HEK293 (cell line): ENCODE measurements around the gene RNF39.

Experiments
- EGR2 ChIP-seq: fragments of 450-650 bp; formaldehyde crosslinking; IDR thresholded peaks from 2 replicates; pipeline ENCODE4 v1.5.1; 2016; ENCODE audit warnings: low read depth, missing biosample characterization, missing genetic modification characterization
- HOXA7 ChIP-seq: sonication (generic); formaldehyde crosslinking; IDR thresholded peaks from 2 replicates; pipeline ENCODE4 v1.8.1; 2022; ENCODE audit warnings: missing genetic modification reagents, borderline replicate concordance
- IKZF3 ChIP-seq: fragments of 450-650 bp; IDR thresholded peaks from 2 replicates; pipeline ENCODE4 v1.5.0; 2018; ENCODE audit warnings: missing biosample characterization, mild to moderate bottlenecking, missing genetic modification characterization, moderate library complexity
- KLF9 ChIP-seq: fragments of 450-650 bp; formaldehyde crosslinking; IDR thresholded peaks from 2 replicates; pipeline ENCODE4 v1.5.1; 2016; ENCODE audit warnings: missing biosample characterization, missing genetic modification characterization, low read depth
- OSR2 ChIP-seq: fragments of 450-650 bp; formaldehyde crosslinking; IDR thresholded peaks from 2 replicates; pipeline ENCODE4 v1.5.1; 2016; ENCODE audit warnings: missing biosample characterization, missing genetic modification characterization
- SCRT2 ChIP-seq: fragments of 450-650 bp; formaldehyde crosslinking; IDR thresholded peaks from 2 replicates; pipeline ENCODE4 v1.5.1; 2016; ENCODE audit warnings: missing biosample characterization, missing genetic modification characterization
- SP2 ChIP-seq: fragments of 450-650 bp; formaldehyde crosslinking; IDR thresholded peaks from 2 replicates; pipeline ENCODE4 v1.5.1; 2016; ENCODE audit warnings: missing biosample characterization, missing genetic modification characterization
- TRIM28 ChIP-seq: IDR thresholded peaks from 2 replicates; pipeline ENCODE4 v1.6.1; 2011; ENCODE audit warnings: low read length, control low read depth, borderline replicate concordance
- ZBTB20 ChIP-seq: fragments of 450-650 bp; formaldehyde crosslinking; IDR thresholded peaks from 2 replicates; pipeline ENCODE4 v1.5.1; 2016; ENCODE audit warnings: missing biosample characterization, missing genetic modification characterization
- ZBTB26 ChIP-seq: fragments of 450-650 bp; formaldehyde crosslinking; optimal IDR thresholded peaks from 2 replicates; pipeline ENCODE3; 2016; ENCODE audit warnings: missing biosample characterization, mild to moderate bottlenecking, missing genetic modification characterization
- ZNF239 ChIP-seq: fragments of 450-650 bp; formaldehyde crosslinking; IDR thresholded peaks from 2 replicates; pipeline ENCODE4 v1.5.1; 2016; ENCODE audit warnings: missing biosample characterization, missing genetic modification characterization
- ZNF335 ChIP-seq: fragments of 450-650 bp; formaldehyde crosslinking; conservative IDR thresholded peaks from 2 replicates; pipeline ENCODE4 v1.5.1; 2016; ENCODE audit warnings: missing biosample characterization, missing genetic modification characterization
- ZNF366 ChIP-seq: fragments of 450-650 bp; formaldehyde crosslinking; conservative IDR thresholded peaks from 2 replicates; pipeline ENCODE4 v1.5.1; 2016; ENCODE audit warnings: missing biosample characterization, missing genetic modification characterization
- ZNF404 ChIP-seq: fragments of 450-650 bp; formaldehyde crosslinking; IDR thresholded peaks from 2 replicates; pipeline ENCODE4 v1.5.1; 2017; ENCODE audit warnings: missing biosample characterization, missing genetic modification characterization
- ZNF549 ChIP-seq: fragments of 450-650 bp; IDR thresholded peaks from 2 replicates; pipeline ENCODE4 v1.5.1; 2018; ENCODE audit warnings: missing biosample characterization, missing genetic modification characterization, mild to moderate bottlenecking, inconsistent platforms, moderate library complexity
- ZNF600 ChIP-seq: fragments of 450-650 bp; formaldehyde crosslinking; IDR thresholded peaks from 2 replicates; pipeline ENCODE4 v1.5.1; 2016; ENCODE audit warnings: missing biosample characterization, missing genetic modification characterization
- ZNF610 ChIP-seq: fragments of 450-650 bp; formaldehyde crosslinking; IDR thresholded peaks from 2 replicates; pipeline ENCODE4 v1.5.1; 2016; ENCODE audit warnings: missing biosample characterization, missing genetic modification characterization, borderline replicate concordance
- ZNF623 ChIP-seq: fragments of 450-650 bp; formaldehyde crosslinking; IDR thresholded peaks from 2 replicates; pipeline ENCODE4 v1.5.1; 2016; ENCODE audit warnings: missing biosample characterization, missing genetic modification characterization
- ZNF777 ChIP-seq: fragments of 450-650 bp; formaldehyde crosslinking; IDR thresholded peaks from 2 replicates; pipeline ENCODE4 v1.5.1; 2017; ENCODE audit warnings: missing biosample characterization, missing genetic modification characterization, borderline replicate concordance
- TF ChIP-seq, protein P1 (sequence below): fragments of 450-650 bp; formaldehyde crosslinking; IDR thresholded peaks from 2 replicates; pipeline ENCODE4 v1.5.1; 2016; ENCODE audit warnings: missing biosample characterization, missing genetic modification characterization
- TF ChIP-seq, protein P2 (sequence below): fragments of 450-650 bp; formaldehyde crosslinking; IDR thresholded peaks from 2 replicates; pipeline ENCODE4 v1.5.1; 2016; ENCODE audit warnings: missing biosample characterization, missing genetic modification characterization
- TF ChIP-seq, protein P3 (sequence below): fragments of 450-650 bp; IDR thresholded peaks from 2 replicates; pipeline ENCODE4 v1.5.1; 2018; ENCODE audit warnings: missing biosample characterization, missing genetic modification characterization
- TF ChIP-seq, protein P4 (sequence below): fragments of 450-650 bp; formaldehyde crosslinking; conservative IDR thresholded peaks from 2 replicates; pipeline ENCODE4 v1.5.1; 2016; ENCODE audit warnings: low read depth, missing biosample characterization, missing genetic modification characterization
- TF ChIP-seq, protein P5 (sequence below): fragments of 450-650 bp; formaldehyde crosslinking; IDR thresholded peaks from 2 replicates; pipeline ENCODE4 v1.5.1; 2016; ENCODE audit warnings: missing biosample characterization, missing genetic modification characterization
- TF ChIP-seq, protein P6 (sequence below): fragments of 450-650 bp; formaldehyde crosslinking; IDR thresholded peaks from 2 replicates; pipeline ENCODE4 v1.5.1; 2016; ENCODE audit warnings: missing biosample characterization, missing genetic modification characterization

Gene RNF39

GRCh38 chr6:30101444-30102413 lies 26.2 kb upstream of the RNF39 start (continued):
- TF ChIP-seq, protein P1, sequence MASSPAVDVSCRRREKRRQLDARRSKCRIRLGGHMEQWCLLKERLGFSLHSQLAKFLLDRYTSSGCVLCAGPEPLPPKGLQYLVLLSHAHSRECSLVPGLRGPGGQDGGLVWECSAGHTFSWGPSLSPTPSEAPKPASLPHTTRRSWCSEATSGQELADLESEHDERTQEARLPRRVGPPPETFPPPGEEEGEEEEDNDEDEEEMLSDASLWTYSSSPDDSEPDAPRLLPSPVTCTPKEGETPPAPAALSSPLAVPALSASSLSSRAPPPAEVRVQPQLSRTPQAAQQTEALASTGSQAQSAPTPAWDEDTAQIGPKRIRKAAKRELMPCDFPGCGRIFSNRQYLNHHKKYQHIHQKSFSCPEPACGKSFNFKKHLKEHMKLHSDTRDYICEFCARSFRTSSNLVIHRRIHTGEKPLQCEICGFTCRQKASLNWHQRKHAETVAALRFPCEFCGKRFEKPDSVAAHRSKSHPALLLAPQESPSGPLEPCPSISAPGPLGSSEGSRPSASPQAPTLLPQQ (tag by site-specific recombination), result 0 out of 2 replicates have a peak, but pooled peaks have one; percentile 26
- TF ChIP-seq, protein P2, sequence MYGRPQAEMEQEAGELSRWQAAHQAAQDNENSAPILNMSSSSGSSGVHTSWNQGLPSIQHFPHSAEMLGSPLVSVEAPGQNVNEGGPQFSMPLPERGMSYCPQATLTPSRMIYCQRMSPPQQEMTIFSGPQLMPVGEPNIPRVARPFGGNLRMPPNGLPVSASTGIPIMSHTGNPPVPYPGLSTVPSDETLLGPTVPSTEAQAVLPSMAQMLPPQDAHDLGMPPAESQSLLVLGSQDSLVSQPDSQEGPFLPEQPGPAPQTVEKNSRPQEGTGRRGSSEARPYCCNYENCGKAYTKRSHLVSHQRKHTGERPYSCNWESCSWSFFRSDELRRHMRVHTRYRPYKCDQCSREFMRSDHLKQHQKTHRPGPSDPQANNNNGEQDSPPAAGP (tag by site-specific recombination), result 0 out of 2 replicates have a peak, but pooled peaks have one; percentile 26
- peak; percentile 98; the same call in 1 of the 2 replicates for TF ChIP-seq ZBTB20 (tag by site-specific recombination)
- no peak for TF ChIP-seq TRIM28
- peak; percentile 72 for TF ChIP-seq ZNF335 (tag by site-specific recombination)
- TF ChIP-seq ZNF549 (tag by site-specific recombination), result no peak
- TF ChIP-seq, protein P3, sequence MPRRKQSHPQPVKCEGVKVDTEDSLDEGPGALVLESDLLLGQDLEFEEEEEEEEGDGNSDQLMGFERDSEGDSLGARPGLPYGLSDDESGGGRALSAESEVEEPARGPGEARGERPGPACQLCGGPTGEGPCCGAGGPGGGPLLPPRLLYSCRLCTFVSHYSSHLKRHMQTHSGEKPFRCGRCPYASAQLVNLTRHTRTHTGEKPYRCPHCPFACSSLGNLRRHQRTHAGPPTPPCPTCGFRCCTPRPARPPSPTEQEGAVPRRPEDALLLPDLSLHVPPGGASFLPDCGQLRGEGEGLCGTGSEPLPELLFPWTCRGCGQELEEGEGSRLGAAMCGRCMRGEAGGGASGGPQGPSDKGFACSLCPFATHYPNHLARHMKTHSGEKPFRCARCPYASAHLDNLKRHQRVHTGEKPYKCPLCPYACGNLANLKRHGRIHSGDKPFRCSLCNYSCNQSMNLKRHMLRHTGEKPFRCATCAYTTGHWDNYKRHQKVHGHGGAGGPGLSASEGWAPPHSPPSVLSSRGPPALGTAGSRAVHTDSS, result peak; percentile 71
- TF ChIP-seq, protein P4, sequence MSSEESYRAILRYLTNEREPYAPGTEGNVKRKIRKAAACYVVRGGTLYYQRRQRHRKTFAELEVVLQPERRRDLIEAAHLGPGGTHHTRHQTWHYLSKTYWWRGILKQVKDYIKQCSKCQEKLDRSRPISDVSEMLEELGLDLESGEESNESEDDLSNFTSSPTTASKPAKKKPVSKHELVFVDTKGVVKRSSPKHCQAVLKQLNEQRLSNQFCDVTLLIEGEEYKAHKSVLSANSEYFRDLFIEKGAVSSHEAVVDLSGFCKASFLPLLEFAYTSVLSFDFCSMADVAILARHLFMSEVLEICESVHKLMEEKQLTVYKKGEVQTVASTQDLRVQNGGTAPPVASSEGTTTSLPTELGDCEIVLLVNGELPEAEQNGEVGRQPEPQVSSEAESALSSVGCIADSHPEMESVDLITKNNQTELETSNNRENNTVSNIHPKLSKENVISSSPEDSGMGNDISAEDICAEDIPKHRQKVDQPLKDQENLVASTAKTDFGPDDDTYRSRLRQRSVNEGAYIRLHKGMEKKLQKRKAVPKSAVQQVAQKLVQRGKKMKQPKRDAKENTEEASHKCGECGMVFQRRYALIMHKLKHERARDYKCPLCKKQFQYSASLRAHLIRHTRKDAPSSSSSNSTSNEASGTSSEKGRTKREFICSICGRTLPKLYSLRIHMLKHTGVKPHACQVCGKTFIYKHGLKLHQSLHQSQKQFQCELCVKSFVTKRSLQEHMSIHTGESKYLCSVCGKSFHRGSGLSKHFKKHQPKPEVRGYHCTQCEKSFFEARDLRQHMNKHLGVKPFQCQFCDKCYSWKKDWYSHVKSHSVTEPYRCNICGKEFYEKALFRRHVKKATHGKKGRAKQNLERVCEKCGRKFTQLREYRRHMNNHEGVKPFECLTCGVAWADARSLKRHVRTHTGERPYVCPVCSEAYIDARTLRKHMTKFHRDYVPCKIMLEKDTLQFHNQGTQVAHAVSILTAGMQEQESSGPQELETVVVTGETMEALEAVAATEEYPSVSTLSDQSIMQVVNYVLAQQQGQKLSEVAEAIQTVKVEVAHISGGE (tag by site-specific recombination), result peak; percentile 11
- TF ChIP-seq ZNF600 (tag by site-specific recombination), result peak; percentile 81
- peak; percentile 85 for TF ChIP-seq SP2 (tag by site-specific recombination)
- 0 out of 2 replicates have a peak, but pooled peaks have one; percentile 44 for TF ChIP-seq ZNF777 (tag by site-specific recombination)
- peak; percentile 97 for TF ChIP-seq SCRT2 (tag by site-specific recombination)
- peak; percentile 45; the same call in 1 of the 2 replicates for TF ChIP-seq ZNF366 (tag by site-specific recombination)
- TF ChIP-seq EGR2 (tag by site-specific recombination), result peak; percentile 27; the same call in 1 of the 2 replicates
- no peak; the same call in 1 of the 2 replicates for TF ChIP-seq ZNF404 (tag by site-specific recombination)
- TF ChIP-seq ZNF239, result no peak
- TF ChIP-seq KLF9 (tag by site-specific recombination), result peak; percentile 51; the same call in 1 of the 2 replicates
- TF ChIP-seq ZBTB26 (tag by site-specific recombination), result peak; percentile 18
- TF ChIP-seq HOXA7, result no peak
- TF ChIP-seq ZNF623, result peak; percentile 36
- TF ChIP-seq IKZF3 (tag by site-specific recombination), result peak; percentile 91
- TF ChIP-seq, protein P5, sequence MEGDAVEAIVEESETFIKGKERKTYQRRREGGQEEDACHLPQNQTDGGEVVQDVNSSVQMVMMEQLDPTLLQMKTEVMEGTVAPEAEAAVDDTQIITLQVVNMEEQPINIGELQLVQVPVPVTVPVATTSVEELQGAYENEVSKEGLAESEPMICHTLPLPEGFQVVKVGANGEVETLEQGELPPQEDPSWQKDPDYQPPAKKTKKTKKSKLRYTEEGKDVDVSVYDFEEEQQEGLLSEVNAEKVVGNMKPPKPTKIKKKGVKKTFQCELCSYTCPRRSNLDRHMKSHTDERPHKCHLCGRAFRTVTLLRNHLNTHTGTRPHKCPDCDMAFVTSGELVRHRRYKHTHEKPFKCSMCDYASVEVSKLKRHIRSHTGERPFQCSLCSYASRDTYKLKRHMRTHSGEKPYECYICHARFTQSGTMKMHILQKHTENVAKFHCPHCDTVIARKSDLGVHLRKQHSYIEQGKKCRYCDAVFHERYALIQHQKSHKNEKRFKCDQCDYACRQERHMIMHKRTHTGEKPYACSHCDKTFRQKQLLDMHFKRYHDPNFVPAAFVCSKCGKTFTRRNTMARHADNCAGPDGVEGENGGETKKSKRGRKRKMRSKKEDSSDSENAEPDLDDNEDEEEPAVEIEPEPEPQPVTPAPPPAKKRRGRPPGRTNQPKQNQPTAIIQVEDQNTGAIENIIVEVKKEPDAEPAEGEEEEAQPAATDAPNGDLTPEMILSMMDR (tag by site-specific recombination), result peak; percentile 80
- peak; percentile 60 for TF ChIP-seq OSR2 (tag by site-specific recombination)
- TF ChIP-seq ZNF610 (tag by site-specific recombination), result peak; percentile 62; the same call in 1 of the 2 replicates
- TF ChIP-seq, protein P6, sequence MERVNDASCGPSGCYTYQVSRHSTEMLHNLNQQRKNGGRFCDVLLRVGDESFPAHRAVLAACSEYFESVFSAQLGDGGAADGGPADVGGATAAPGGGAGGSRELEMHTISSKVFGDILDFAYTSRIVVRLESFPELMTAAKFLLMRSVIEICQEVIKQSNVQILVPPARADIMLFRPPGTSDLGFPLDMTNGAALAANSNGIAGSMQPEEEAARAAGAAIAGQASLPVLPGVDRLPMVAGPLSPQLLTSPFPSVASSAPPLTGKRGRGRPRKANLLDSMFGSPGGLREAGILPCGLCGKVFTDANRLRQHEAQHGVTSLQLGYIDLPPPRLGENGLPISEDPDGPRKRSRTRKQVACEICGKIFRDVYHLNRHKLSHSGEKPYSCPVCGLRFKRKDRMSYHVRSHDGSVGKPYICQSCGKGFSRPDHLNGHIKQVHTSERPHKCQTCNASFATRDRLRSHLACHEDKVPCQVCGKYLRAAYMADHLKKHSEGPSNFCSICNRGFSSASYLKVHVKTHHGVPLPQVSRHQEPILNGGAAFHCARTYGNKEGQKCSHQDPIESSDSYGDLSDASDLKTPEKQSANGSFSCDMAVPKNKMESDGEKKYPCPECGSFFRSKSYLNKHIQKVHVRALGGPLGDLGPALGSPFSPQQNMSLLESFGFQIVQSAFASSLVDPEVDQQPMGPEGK (tag by site-specific recombination), result peak; percentile 67
